Heart left ventricle (tissue), 13 donors: ENCODE measurements around the gene SHC4.

Source experiments
- POLR2A ChIP-seq, 2 donors: fragments of 450-650 bp; IDR thresholded peaks; one replicate each; pipeline ENCODE4 v1.6.1; 2017; ENCODE audit warnings: antibody characterized with exemption in 2 of 2, mild to moderate bottlenecking in 2 of 2, moderate library complexity in 2 of 2
- TF ChIP-seq, protein P1 (sequence below), 12 donors: fragments of 200-600 bp; sonication (generic) in 4 of 12; IDR thresholded peaks; one replicate each; pipeline versions ENCODE4 v1.5.0 to v1.8.0; 2018 to 2022; ENCODE audit warnings: antibody characterized with exemption in 12 of 12, mild to moderate bottlenecking in 5 of 12
- donor health status: ischemic (EF 13 %, LVEDD 7.1; RV severe dilation, severe dysfunction).
- donor health status: DM: no; HTN: yes; CAD: no.
- donor health status: DM: no; HTN: no; CAD: no.
- donor health status: ischemic (EF 25% LVEDD 6.9; RV normal size, moderate dysfunction).
- donor health status: ischemic (EF 25% LVEDD 5.7; RV mildly dilated, moderate dysfunction).
- donor health status: ischemic (EF 35%, LVEDD 5.7; RV mildly dilated, moderate dysfunction).
- donor health status: nonischemic (EF 11% LVEDD 7.7; RV severe dilation, severe dysfunction).
- donor health status: DM: yes; HTN: yes; CAD: no.
- donor health status: PGD.
- donor health status: ischemic (EF 29% LVEDD 5.4; RV normal size, mild dysfunction).
- donor health status: nonischemic (EF 23%, LVEDD 6.1; RV moderate dilation, normal function).

DNA sequence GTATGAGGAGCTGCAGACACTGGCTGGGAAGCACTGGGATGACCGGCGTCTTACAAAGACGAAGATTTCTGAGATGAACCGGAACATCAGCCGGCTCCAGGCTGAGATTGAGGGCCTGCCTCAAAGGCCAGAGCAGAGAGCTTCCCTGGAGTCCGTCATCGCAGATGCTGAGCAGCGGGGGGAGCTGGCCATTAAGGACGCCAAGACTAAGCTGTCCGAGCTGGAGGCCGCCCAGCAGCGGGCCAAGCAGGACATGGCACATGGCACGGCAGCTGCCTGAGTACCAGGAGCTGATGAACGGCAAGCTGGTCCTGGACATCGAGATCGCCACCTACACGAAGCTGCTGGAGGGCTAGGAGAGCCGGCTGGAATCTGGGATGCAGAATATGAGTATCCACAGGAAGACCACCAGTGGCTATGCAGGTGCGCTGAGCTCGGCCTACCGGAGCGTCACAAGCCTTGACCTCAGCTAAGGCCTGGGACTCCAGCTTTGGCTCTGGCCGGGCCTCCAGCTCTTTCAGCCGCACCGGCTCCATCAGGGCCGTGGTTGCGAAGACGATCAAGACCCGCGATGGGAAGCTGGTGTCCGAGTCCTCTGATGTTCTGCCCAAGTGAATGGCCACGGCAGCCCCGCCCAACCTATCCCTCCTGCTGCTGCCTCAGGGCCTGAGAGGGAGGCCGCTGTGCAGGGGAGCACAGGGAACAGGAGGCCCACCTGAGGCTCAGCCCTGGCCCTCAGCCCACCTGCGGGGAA lies 9.2 kb upstream of the SHC4 start:
- TF ChIP-seq, protein P1, sequence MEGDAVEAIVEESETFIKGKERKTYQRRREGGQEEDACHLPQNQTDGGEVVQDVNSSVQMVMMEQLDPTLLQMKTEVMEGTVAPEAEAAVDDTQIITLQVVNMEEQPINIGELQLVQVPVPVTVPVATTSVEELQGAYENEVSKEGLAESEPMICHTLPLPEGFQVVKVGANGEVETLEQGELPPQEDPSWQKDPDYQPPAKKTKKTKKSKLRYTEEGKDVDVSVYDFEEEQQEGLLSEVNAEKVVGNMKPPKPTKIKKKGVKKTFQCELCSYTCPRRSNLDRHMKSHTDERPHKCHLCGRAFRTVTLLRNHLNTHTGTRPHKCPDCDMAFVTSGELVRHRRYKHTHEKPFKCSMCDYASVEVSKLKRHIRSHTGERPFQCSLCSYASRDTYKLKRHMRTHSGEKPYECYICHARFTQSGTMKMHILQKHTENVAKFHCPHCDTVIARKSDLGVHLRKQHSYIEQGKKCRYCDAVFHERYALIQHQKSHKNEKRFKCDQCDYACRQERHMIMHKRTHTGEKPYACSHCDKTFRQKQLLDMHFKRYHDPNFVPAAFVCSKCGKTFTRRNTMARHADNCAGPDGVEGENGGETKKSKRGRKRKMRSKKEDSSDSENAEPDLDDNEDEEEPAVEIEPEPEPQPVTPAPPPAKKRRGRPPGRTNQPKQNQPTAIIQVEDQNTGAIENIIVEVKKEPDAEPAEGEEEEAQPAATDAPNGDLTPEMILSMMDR (IDR thresholded peaks at IDR 0.05): no peak
- TF ChIP-seq POLR2A (IDR thresholded peaks at IDR 0.05): no peak
